CD4-positive, alpha-beta T cell (primary cell): ENCODE results near the gene INPPL1. TPM values are rescaled to one million over a fixed set of nuclear protein-coding genes. Genes with fewer than 3 reads are reported as not detected.

Experiments
- ATAC-seq: fragments of 200-7000 bp; cut with Tn5 transposase; one replicate; pipeline ENCODE4 v1.10.0; 2022; ENCODE audit warnings: mild to moderate bottlenecking; ENCODE audit not compliant: poor library complexity
- CTCF ChIA-PET: fragments of 350-600 bp; sonication (Branson Sonifier 250); formaldehyde crosslinking; loops from one replicate; lab custom pipeline; 2021; ENCODE audit warnings: antibody characterized with exemption, inconsistent platforms; lab: Charles Lee
- POLR2A ChIA-PET: fragments of 350-600 bp; sonication (Branson Sonifier 250); formaldehyde crosslinking; loops from one replicate; lab custom pipeline; 2021; ENCODE audit warnings: antibody characterized with exemption, inconsistent platforms; lab: Charles Lee
- DNase-seq, 14 experiments: peaks; one replicate each; pipeline ENCODE4 v3.0.0-alpha.2; 2013 to 2020; ENCODE audit warnings: mixed read lengths in 2 of 14
- H3K27ac ChIP-seq, 2 donors: one replicate each; pipeline versions ENCODE4 v1.5.1 to v1.7.0; 2013; ENCODE audit warnings: low read length in 2 of 2, low read depth in 1 of 2, mild to moderate bottlenecking in 1 of 2
- H3K27me3 ChIP-seq, 2 experiments: 1 replicate in 1 of 2; 2 replicates in 1 of 2; pipeline versions ENCODE4 v1.6.1 to v1.7.0; 2013; ENCODE audit warnings: low read length in 2 of 2, control low read depth in 1 of 2, mild to moderate bottlenecking in 1 of 2, moderate library complexity in 1 of 2; ENCODE audit not compliant: insufficient read depth in 2 of 2, control insufficient read depth in 1 of 2
- H3K36me3 ChIP-seq: one replicate; pipeline ENCODE4 v1.6.1; 2013; ENCODE audit warnings: low read length, control low read depth; ENCODE audit not compliant: insufficient read depth
- H3K4me1 ChIP-seq: one replicate; pipeline ENCODE4 v1.6.1; 2013; ENCODE audit warnings: low read length, control low read depth; ENCODE audit not compliant: insufficient read depth
- H3K4me3 ChIP-seq: one replicate; pipeline ENCODE4 v1.5.1; 2013; ENCODE audit warnings: mild to moderate bottlenecking, low read length, moderate library complexity
- H3K9me3 ChIP-seq, 2 experiments: 1 replicate in 1 of 2; 2 replicates in 1 of 2; pipeline versions ENCODE4 v1.6.1 to v1.7.0; 2013; ENCODE audit warnings: low read length in 2 of 2, mild to moderate bottlenecking in 2 of 2, control low read depth in 1 of 2, moderate library complexity in 1 of 2; ENCODE audit not compliant: control insufficient read depth in 1 of 2, insufficient read depth in 1 of 2
- H3K27ac Mint-ChIP-seq: one replicate; pipeline ENCODE4 v1.8.0; 2020; ENCODE audit warnings: mixed read lengths
- H3K27me3 Mint-ChIP-seq: one replicate; pipeline ENCODE4 v1.8.0; 2021; ENCODE audit warnings: mixed read lengths
- H3K36me3 Mint-ChIP-seq: one replicate; pipeline ENCODE4 v1.8.0; 2021; ENCODE audit warnings: low read depth, mixed read lengths
- H3K4me1 Mint-ChIP-seq: one replicate; pipeline ENCODE4 v1.8.0; 2021; ENCODE audit warnings: low read depth, mixed read lengths
- H3K4me3 Mint-ChIP-seq: one replicate; pipeline ENCODE4 v1.8.0; 2020; ENCODE audit warnings: mild to moderate bottlenecking, mixed read lengths
- H3K9me3 Mint-ChIP-seq: one replicate; pipeline ENCODE4 v1.8.0; 2020; ENCODE audit warnings: mixed read lengths
- CTCF ChIP-seq: fragments of 200-600 bp; IDR thresholded peaks from one replicate; pipeline ENCODE4 v1.8.0; 2022; ENCODE audit warnings: antibody characterized with exemption, mild to moderate bottlenecking
- intact Hi-C, 2 experiments: fragments of 100-400 bp; cut with DNase I in 1 of 2; cut with micrococcal nuclease in 1 of 2; formaldehyde crosslinking; loops; one replicate each; pipeline versions ENCODE4 v1.15.1 to v1.9.0; 2023 to 2025; cut with DNase I, micrococcal nuclease
- total RNA-seq, 174 experiments: library from RNA in 2 of 174; stranded (reverse) in 2 of 174; gene quantifications; one replicate each; pipeline ENCODE4 v1.2.3 and lab custom pipeline; 2021 to 2026

The INPPL1 gene
- total RNA-seq, 2 experiments from 2014 or later: 124 to 128 TPM

GRCh38 chr11:72249961-72250360, 25.4 kb downstream of the INPPL1 start:
- Histone ChIP-seq H3K4me1 (no peaks in the 10 kb centered on the region), H3K36me3 (no peaks in the 10 kb centered on the region), H3K9me3 (peaks cover 0 to 5% of the 10 kb centered on the region in 2 experiments), H3K4me3 (no peak overlapping the region), H3K27ac (no peak overlapping the region), H3K27me3 (peaks cover 20 to 40% of the 10 kb centered on the region in 2 experiments)
- H3K27me3 Mint-ChIP-seq: peaks cover 36% of the 10 kb centered on the region
- no peak overlapping the region for H3K4me3 Mint-ChIP-seq
- intact Hi-C loops: no loop called here
- H3K4me1 Mint-ChIP-seq: no peaks in the 10 kb centered on the region
- no peak for DNase-seq
- no peak for ATAC-seq
- H3K27ac Mint-ChIP-seq: no peak overlapping the region
- POLR2A ChIA-PET: no interaction called here
- CTCF ChIA-PET: no interaction called here
- H3K9me3 Mint-ChIP-seq: no peaks in the 10 kb centered on the region
- no peaks in the 10 kb centered on the region for H3K36me3 Mint-ChIP-seq
- no peak for TF ChIP-seq CTCF

GRCh38 chr11:72250661-72251464, 26.3 kb downstream of the INPPL1 start:
- ChIA-PET POLR2A (no interaction called here), CTCF (no interaction called here)
- intact Hi-C loops: no loop called here
- Mint-ChIP-seq H3K9me3 (no peaks in the 10 kb centered on the region), H3K4me1 (no peaks in the 10 kb centered on the region), H3K27ac (no peak overlapping the region), H3K36me3 (no peaks in the 10 kb centered on the region), H3K27me3 (peaks cover 41% of the 10 kb centered on the region), H3K4me3 (no peak overlapping the region)
- Histone ChIP-seq H3K27ac (no peak overlapping the region), H3K36me3 (no peaks in the 10 kb centered on the region), H3K9me3 (peaks cover 0 to 3% of the 10 kb centered on the region in 2 experiments), H3K4me3 (no peak overlapping the region), H3K27me3 (peaks cover 11 to 32% of the 10 kb centered on the region in 2 experiments), H3K4me1 (no peaks in the 10 kb centered on the region)
- ATAC-seq: no peak
- TF ChIP-seq CTCF: no peak
- no peak for DNase-seq

GRCh38 chr11:72251614-72252013, 27.0 kb downstream of the INPPL1 start:
- Histone ChIP-seq H3K36me3 (no peaks in the 10 kb centered on the region), H3K4me1 (no peaks in the 10 kb centered on the region), H3K27ac (no peak overlapping the region), H3K9me3 (peaks cover 0 to 3% of the 10 kb centered on the region in 2 experiments), H3K4me3 (no peak overlapping the region), H3K27me3 (peaks cover 8 to 25% of the 10 kb centered on the region in 2 experiments)
- TF ChIP-seq CTCF: no peak
- no peak overlapping the region for H3K27ac Mint-ChIP-seq
- DNase-seq: no peak
- ATAC-seq: no peak
- H3K36me3 Mint-ChIP-seq: no peaks in the 10 kb centered on the region
- POLR2A ChIA-PET: interaction anchor here (0.6 kb wide), 1 partner anchor 13 kb away, joined by 4 read pairs; no protein-coding TSS in a partner anchor
- H3K27me3 Mint-ChIP-seq: peaks cover 41% of the 10 kb centered on the region
- no peak overlapping the region for H3K4me3 Mint-ChIP-seq
- CTCF ChIA-PET: no interaction called here
- H3K9me3 Mint-ChIP-seq: no peaks in the 10 kb centered on the region
- H3K4me1 Mint-ChIP-seq: no peaks in the 10 kb centered on the region
- intact Hi-C loops: no loop called here
